Endothelial cell of umbilical vein (primary cell): ENCODE measurements around the gene DDX27. TPM values are rescaled to one million over a fixed set of nuclear protein-coding genes. Genes with fewer than 3 reads are reported as not detected.

ENCODE experiments used
- BruUV-seq: library from RNA; stranded (reverse); fragments of 400-500 nt; replicated peaks from 2 replicates; lab custom pipeline; 2021; lab: Mats Ljungman, UMichigan
- CTCF ChIA-PET: fragments of 300-600, 350-600 bp; sonication (Branson Sonifier 250); formaldehyde crosslinking; loops from one replicate; lab custom pipeline; 2021; ENCODE audit warnings: antibody characterized with exemption, inconsistent platforms; lab: Charles Lee
- POLR2A ChIA-PET: fragments of 300-600, 350-600 bp; sonication (Branson Sonifier 250); formaldehyde crosslinking; loops from one replicate; lab custom pipeline; 2021; ENCODE audit warnings: antibody characterized with exemption, inconsistent platforms; lab: Charles Lee
- DNase-seq: peaks from one replicate; pipeline ENCODE4 v3.0.0-alpha.2; 2011; ENCODE audit warnings: low read depth, low spot score
- FAIRE-seq: peaks from 2 replicates; lab custom pipeline; 2011; peaks lifted over from hg19 to GRCh38; lab: Jason Lieb, UNC
- H2AFZ ChIP-seq: 2 replicates; pipeline ENCODE4 v1.6.0; 2012; ENCODE audit warnings: low read depth, low read length, control low read depth, inconsistent platforms
- H3K27ac ChIP-seq: 2 replicates; pipeline ENCODE4 v1.5.1; 2011; ENCODE audit warnings: low read depth, mild to moderate bottlenecking, control low read depth, low read length, moderate library complexity; ENCODE audit not compliant: insufficient read depth
- H3K27me3 ChIP-seq, 2 experiments: 2 replicates each; pipeline versions ENCODE4 v1.6.0 to v1.6.1; 2011; ENCODE audit warnings: low read length in 2 of 2, mixed read lengths in 1 of 2; ENCODE audit not compliant: control insufficient read depth in 2 of 2, insufficient read depth in 2 of 2
- H3K36me3 ChIP-seq, 2 experiments: 2 replicates in 1 of 2; 3 replicates in 1 of 2; pipeline ENCODE4 v1.5.1; 2011; ENCODE audit warnings: low read length in 2 of 2, mild to moderate bottlenecking in 1 of 2, moderate library complexity in 1 of 2; ENCODE audit not compliant: control insufficient read depth in 2 of 2, insufficient read depth in 2 of 2; ENCODE audit errors: extremely low read depth in 1 of 2
- H3K4me1 ChIP-seq: 3 replicates; pipeline ENCODE4 v1.5.1; 2011; ENCODE audit warnings: mild to moderate bottlenecking, low read length; ENCODE audit not compliant: control insufficient read depth, insufficient read depth; ENCODE audit errors: extremely low read depth
- H3K4me2 ChIP-seq: 2 replicates; pipeline ENCODE4 v1.6.1; 2011; ENCODE audit warnings: low read length, control low read depth, mixed read lengths; ENCODE audit not compliant: insufficient read depth
- H3K4me3 ChIP-seq, 3 experiments: fragments of 200-600 bp in 1 of 3; sonication (generic), shearing (Covaris generic) in 1 of 3; replicated peaks in 1 of 3; 2 replicates each; pipeline ENCODE4 v1.5.1; 2011 to 2016; ENCODE audit warnings: control low read depth in 3 of 3, low read length in 3 of 3, mild to moderate bottlenecking in 2 of 3, inconsistent platforms in 1 of 3, low read depth in 1 of 3, moderate library complexity in 1 of 3; ENCODE audit not compliant: insufficient read depth in 1 of 3
- H3K79me2 ChIP-seq: 2 replicates; pipeline ENCODE4 v1.6.0; 2012; ENCODE audit warnings: low read length, inconsistent platforms; ENCODE audit not compliant: control insufficient read depth, insufficient read depth
- H3K9ac ChIP-seq: replicated peaks from 2 replicates; pipeline ENCODE3; 2011; ENCODE audit warnings: low read length, control low read depth; ENCODE audit not compliant: insufficient read depth; ENCODE audit errors: extremely low read depth
- H3K9me1 ChIP-seq: replicated peaks from 3 replicates; pipeline ENCODE4 v1.6.0; 2011; ENCODE audit warnings: mild to moderate bottlenecking, low read length; ENCODE audit not compliant: control insufficient read depth, insufficient read depth; ENCODE audit errors: extremely low read depth
- H3K9me3 ChIP-seq: replicated peaks from 2 replicates; pipeline ENCODE4 v1.5.1; 2012; ENCODE audit warnings: low read length, inconsistent platforms; ENCODE audit not compliant: control insufficient read depth, insufficient read depth
- H4K20me1 ChIP-seq: replicated peaks from 2 replicates; pipeline ENCODE3; 2011; ENCODE audit warnings: mild to moderate bottlenecking, low read length; ENCODE audit not compliant: control insufficient read depth, insufficient read depth; ENCODE audit errors: extremely low read depth
- CTCF ChIP-seq, 2 donors: IDR thresholded peaks; 1 replicate in 1 of 2; 2 replicates in 1 of 2; pipeline ENCODE4 v1.5.1; 2011; ENCODE audit warnings: low read length in 2 of 2, mild to moderate bottlenecking in 2 of 2, moderate library complexity in 2 of 2, control low read depth in 1 of 2, inconsistent platforms in 1 of 2, low read depth in 1 of 2; ENCODE audit not compliant: insufficient read depth in 1 of 2; ENCODE audit errors: extremely low read depth in 1 of 2
- EZH2 ChIP-seq: IDR thresholded peaks from 2 replicates; pipeline ENCODE4 v1.6.1; 2012; ENCODE audit warnings: borderline replicate concordance, low read depth, mild to moderate bottlenecking, moderate library complexity, low read length, inconsistent platforms; ENCODE audit not compliant: severe bottlenecking
- FOS ChIP-seq: IDR thresholded peaks from 2 replicates; pipeline ENCODE4 v1.6.1; 2011; ENCODE audit warnings: mild to moderate bottlenecking, low read length, moderate library complexity, borderline replicate concordance; ENCODE audit not compliant: insufficient read depth
- GATA2 ChIP-seq: IDR thresholded peaks from 2 replicates; pipeline ENCODE4 v1.7.0; 2011; ENCODE audit warnings: low read depth, mild to moderate bottlenecking, moderate library complexity, mixed read lengths, low read length; ENCODE audit not compliant: insufficient read length, insufficient read depth
- JUN ChIP-seq: IDR thresholded peaks from 2 replicates; pipeline ENCODE4 v1.6.1; 2011; ENCODE audit warnings: borderline replicate concordance, low read depth; ENCODE audit not compliant: insufficient read length, insufficient read depth
- MAX ChIP-seq: IDR thresholded peaks from 2 replicates; pipeline ENCODE4 v1.6.1; 2011; ENCODE audit not compliant: insufficient read depth, insufficient read length
- MYC ChIP-seq: IDR thresholded peaks from one replicate; pipeline ENCODE4 v1.6.1; 2011; ENCODE audit warnings: mild to moderate bottlenecking, low read depth, low read length
- POLR2A ChIP-seq: IDR thresholded peaks from 2 replicates; pipeline ENCODE4 v1.6.1; 2012; ENCODE audit warnings: low read depth, mild to moderate bottlenecking, control low read depth, low read length
- dilution Hi-C: fragments of 300-500 bp; cut with MboI; formaldehyde crosslinking; loops from one replicate; pipeline ENCODE4 v1.15.0; 2019; ENCODE audit warnings: low sequenced_read_pairs; ENCODE audit not compliant: extremely low pct_ligation_motif_present
- intact Hi-C: fragments of 100-400 bp; cut with micrococcal nuclease; formaldehyde crosslinking; loops from one replicate; pipeline ENCODE4 v1.10.0; 2022
- polyA plus RNA-seq, 4 experiments: library from polyadenylated mRNA; depleted of rRNA in 3 of 4; stranded (reverse) in 3 of 4; unstranded in 1 of 4; fragments of >200 nt; gene quantifications; 2 replicates each; pipeline versions ENCODE4 v1.2.1 to v1.2.3, GENCODE V29; 2011 to 2012; ENCODE audit warnings: missing spikeins in 1 of 4
- total RNA-seq: library from RNA; stranded (reverse); gene quantifications from 2 replicates; pipeline ENCODE4 v1.2.3, GENCODE V29; 2021

The DDX27 gene
- total and polyA plus RNA-seq, 2 donors (not counting 3 experiments of a cell fraction or from before 2014, with no cell fraction given) = 24.0 to 25.7 TPM

GRCh38 chr20:49207076-49207475, 12.1 kb upstream of the DDX27 start:
- H3K27me3 ChIP-seq = no peaks in the 10 kb centered on the region
- H3K9me1 ChIP-seq = no peaks in the 10 kb centered on the region
- no peaks in the 10 kb centered on the region for H3K79me2 ChIP-seq
- TF ChIP-seq MYC (no peak), FOS (no peak), CTCF (IDR thresholded peaks at IDR 0.05; ENCODE audit: extremely low read depth in 1 of 2, insufficient read depth in 1 of 2, low read depth in 1 of 2, low read length in 2 of 2) (no peak), JUN (no peak), GATA2 (no peak), EZH2 (no peak), MAX (no peak), POLR2A (no peak)
- ChIA-PET CTCF (interaction anchor here (0.6 to 3.1 kb wide), 5 partner anchors 10 to 74 kb away, joined by 3 to 28 read pairs (median 10); no protein-coding TSS in a partner anchor), POLR2A (no interaction called here)
- H3K4me3 ChIP-seq = no peak overlapping the region
- no peaks in the 10 kb centered on the region for H3K36me3 ChIP-seq
- H2AFZ ChIP-seq = no peak overlapping the region
- H3K4me1 ChIP-seq = no peaks in the 10 kb centered on the region
- no TSS peak for BruUV-seq
- H3K4me2 ChIP-seq = no peak overlapping the region
- no peak overlapping the region for H3K27ac ChIP-seq
- dilution Hi-C loops (no loop called here), intact Hi-C loops (no loop called here)
- H4K20me1 ChIP-seq = no peaks in the 10 kb centered on the region
- no peak overlapping the region for H3K9ac ChIP-seq
- DNase-seq (no peak), FAIRE-seq (no peak)
- no peaks in the 10 kb centered on the region for H3K9me3 ChIP-seq
